Spleen (tissue), 7 donors: ENCODE results near the gene MORN3.
"Not testable (repeated sequence)": the region's sequence is repeated elsewhere in the genome, so short reads cannot be mapped to it uniquely, and the experiment has no call there.

Experiments
- CTCF ChIP-seq, 11 experiments: fragments of 200-600 bp in 7 of 11; fragments of 450-650 bp in 4 of 11; sonication (generic) in 4 of 11; IDR thresholded peaks in 8 of 11; conservative IDR thresholded peaks in 3 of 11; 1 replicate in 7 of 11; 2 replicates in 4 of 11; pipeline versions ENCODE4 v1.4.0 to v1.8.0; 2016 to 2021; ENCODE audit warnings: antibody characterized with exemption in 11 of 11, inconsistent platforms in 4 of 11, mild to moderate bottlenecking in 1 of 11
- POLR2A ChIP-seq, 3 donors: fragments of 450-650 bp; IDR thresholded peaks; one replicate each; pipeline ENCODE4 v1.5.1; 2017; ENCODE audit warnings: antibody characterized with exemption in 3 of 3, mild to moderate bottlenecking in 1 of 3
- POLR2AphosphoS5 ChIP-seq, 3 donors: sonication (generic); formaldehyde crosslinking; IDR thresholded peaks; one replicate each; pipeline ENCODE4 v1.5.1; 2017; ENCODE audit warnings: antibody characterized with exemption in 3 of 3
- donor health status: DM: no; HTN: no; CAD: no; lungs with moderate emphysema.
- donor health status: DM: no; HTN: no; CAD: no.
- donor health status: DM: no; HTN: no; CAD: no.

DNA sequence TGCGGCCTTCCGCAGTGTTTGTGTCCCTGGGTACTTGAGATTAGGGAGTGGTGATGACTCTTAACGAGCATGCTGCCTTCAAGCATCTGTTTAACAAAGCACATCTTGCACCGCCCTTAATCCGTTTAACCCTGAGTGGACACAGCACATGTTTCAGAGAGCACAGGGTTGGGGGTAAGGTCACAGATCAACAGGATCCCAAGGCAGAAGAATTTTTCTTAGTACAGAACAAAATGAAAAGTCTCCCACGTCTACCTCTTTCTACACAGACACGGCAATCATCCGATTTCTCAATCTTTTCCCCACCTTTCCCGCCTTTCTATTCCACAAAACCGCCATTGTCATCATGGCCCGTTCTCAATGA lies 35.6 kb downstream of the MORN3 start:
- not testable (repeated sequence) for TF ChIP-seq CTCF (IDR thresholded peaks at IDR 0.05 in 8 of 11, conservative IDR thresholded peaks at IDR 0.05 in 3 of 11); POLR2AphosphoS5 (IDR thresholded peaks at IDR 0.05); POLR2A (IDR thresholded peaks at IDR 0.05)
